D721Med (cell line): ENCODE measurements around the gene KLHL26.

Experiments used
- DNase-seq: peaks from one replicate; pipeline ENCODE4 v3.0.0; 2011; ENCODE audit warnings: low spot score; ENCODE audit not compliant: insufficient read length
- FAIRE-seq: peaks from 2 replicates; lab custom pipeline; 2011; peaks lifted over from hg19 to GRCh38; lab: Jason Lieb, UNC
- CTCF ChIP-seq: IDR thresholded peaks from 2 replicates; pipeline ENCODE4 v1.5.1; 2012; ENCODE audit warnings: mild to moderate bottlenecking, control low read depth; ENCODE audit not compliant: insufficient read depth; ENCODE audit errors: missing control alignments

KLHL26 gene

DNA sequence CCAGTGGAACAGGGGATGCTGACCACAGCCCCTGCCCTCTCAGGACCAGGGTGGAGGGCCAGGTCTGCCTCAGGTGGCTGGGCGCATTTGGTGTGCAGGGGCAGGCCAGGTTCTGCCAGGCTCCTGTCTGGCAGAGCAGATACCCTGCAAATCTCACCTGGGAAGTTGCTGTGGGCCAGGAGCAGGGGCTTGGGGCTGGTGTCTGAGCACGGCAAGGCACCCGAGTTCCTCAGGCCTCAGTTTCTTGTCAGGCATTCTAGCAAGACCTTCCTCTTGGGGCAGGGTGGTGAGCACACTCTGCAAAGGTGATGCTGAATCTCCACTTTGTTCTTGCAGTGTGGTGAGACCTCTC is 47.8 kb downstream of the KLHL26 start:
- DNase-seq (no peak), FAIRE-seq (no peak)
- no peak for TF ChIP-seq CTCF

GRCh38 chr19:18685597-18686190 is 48.9 kb downstream of the KLHL26 start:
- DNase-seq (no peak), FAIRE-seq (no peak)

DNA sequence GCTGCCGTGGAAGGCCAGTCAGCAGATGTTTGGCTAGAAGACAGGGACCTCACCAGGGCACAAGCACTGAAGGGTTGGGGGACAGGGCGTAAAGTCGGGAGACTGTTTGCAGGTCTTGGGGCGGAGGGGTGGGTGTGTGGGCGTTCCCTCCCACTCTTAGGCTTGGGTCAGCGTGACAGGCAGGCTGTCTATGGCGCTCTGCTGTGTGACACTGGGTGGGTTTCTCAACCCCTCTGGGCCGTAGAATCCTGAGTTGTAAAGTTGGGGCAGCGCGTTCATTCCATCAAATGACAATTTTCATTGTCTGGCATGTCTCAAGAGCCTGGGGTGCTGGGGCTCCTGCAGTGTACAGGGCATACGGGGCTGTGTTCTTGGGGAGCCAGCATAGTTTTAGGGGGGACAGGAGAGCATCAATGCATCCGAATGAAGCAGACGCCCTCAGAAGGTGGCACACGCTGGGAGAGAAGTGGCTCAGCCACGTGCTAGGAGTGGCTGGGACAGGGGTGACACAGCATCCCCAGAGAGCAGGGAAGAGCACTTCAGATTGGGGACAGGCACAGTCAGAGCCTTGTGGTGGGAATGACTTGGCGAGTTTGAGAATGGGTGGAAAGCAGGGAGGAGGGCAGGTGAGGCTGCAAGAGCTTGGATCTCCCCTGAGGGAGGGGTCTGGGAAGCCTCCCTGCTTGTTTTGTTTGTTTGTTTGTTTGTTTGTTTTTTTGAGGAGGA is 51.1 kb downstream of the KLHL26 start:
- no peak for FAIRE-seq
- TF ChIP-seq CTCF: no peak
- no peak for DNase-seq

More at GRCh38 chr19:18685597-18686190, 48.9 kb downstream of the KLHL26 start:
- no peak for TF ChIP-seq CTCF

GRCh38 chr19:18696023-18696422 is 59.2 kb downstream of the KLHL26 start:
- FAIRE-seq (no peak), DNase-seq (no peak)
- no peak for TF ChIP-seq CTCF

DNA sequence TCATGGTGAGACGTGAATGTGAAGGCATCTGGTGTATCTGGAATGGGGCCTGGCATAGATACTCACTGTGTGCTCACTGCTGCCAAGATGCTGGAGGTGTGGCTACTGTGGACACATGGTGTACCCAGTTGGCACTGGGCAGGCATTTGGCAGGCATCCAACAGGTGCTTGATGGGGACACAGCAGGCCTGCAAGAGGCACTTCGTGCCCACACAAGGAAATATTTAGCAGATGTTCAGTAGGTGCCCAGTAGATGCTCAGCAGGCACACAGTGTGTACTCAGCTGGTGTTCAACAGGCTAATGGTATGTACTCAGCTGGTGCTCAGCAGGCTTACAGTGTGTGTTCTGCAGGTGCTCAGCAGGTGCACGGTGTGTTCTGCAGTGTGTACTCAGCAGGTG is 60.9 kb downstream of the KLHL26 start:
- no peak for FAIRE-seq
- TF ChIP-seq CTCF: no peak
- no peak for DNase-seq

GRCh38 chr19:18698321-18699167 is 61.7 kb downstream of the KLHL26 start:
- TF ChIP-seq CTCF: no peak
- DNase-seq: no peak
- no peak for FAIRE-seq
